ENCODE results near the gene OVOL3.
A peak's percentile ranks its signal among the peaks of the same experiment; 100 is the strongest.
"Not testable (repeated sequence)": the region's sequence is repeated elsewhere in the genome, so short reads cannot be mapped to it uniquely, and the experiment has no call there.

OVOL3 gene

DNA sequence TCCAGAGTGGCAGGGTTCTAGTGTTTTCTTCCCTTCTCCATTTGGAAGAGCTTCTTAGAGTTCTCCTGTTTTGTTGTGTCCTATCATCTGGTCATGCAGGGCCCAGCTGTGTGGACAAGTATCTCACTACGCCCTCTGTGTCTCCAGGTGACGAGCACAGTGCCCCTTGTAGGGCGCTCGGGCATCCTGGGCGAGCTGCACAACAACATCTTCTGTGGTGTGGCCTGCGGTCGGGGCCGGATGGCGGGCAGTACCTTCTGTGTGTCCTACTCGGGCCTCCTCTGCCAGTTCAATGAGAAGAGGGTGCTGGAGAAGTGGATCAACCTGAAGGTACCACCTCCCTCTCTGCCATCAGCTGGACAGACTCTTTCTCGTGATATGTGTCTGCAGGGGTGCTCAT is 43.3 kb upstream of the OVOL3 start:
- TF ChIP-seq POLR2AphosphoS5 (IDR thresholded peaks at IDR 0.05; ENCODE audit: low read depth) (no peak), GABPA (IDR thresholded peaks at IDR 0.05; ENCODE audit: low read depth) (no peak), SPI1 (IDR thresholded peaks at IDR 0.05; ENCODE audit: borderline replicate concordance, low read depth) (no peak)
- TF ChIP-seq, protein P1, sequence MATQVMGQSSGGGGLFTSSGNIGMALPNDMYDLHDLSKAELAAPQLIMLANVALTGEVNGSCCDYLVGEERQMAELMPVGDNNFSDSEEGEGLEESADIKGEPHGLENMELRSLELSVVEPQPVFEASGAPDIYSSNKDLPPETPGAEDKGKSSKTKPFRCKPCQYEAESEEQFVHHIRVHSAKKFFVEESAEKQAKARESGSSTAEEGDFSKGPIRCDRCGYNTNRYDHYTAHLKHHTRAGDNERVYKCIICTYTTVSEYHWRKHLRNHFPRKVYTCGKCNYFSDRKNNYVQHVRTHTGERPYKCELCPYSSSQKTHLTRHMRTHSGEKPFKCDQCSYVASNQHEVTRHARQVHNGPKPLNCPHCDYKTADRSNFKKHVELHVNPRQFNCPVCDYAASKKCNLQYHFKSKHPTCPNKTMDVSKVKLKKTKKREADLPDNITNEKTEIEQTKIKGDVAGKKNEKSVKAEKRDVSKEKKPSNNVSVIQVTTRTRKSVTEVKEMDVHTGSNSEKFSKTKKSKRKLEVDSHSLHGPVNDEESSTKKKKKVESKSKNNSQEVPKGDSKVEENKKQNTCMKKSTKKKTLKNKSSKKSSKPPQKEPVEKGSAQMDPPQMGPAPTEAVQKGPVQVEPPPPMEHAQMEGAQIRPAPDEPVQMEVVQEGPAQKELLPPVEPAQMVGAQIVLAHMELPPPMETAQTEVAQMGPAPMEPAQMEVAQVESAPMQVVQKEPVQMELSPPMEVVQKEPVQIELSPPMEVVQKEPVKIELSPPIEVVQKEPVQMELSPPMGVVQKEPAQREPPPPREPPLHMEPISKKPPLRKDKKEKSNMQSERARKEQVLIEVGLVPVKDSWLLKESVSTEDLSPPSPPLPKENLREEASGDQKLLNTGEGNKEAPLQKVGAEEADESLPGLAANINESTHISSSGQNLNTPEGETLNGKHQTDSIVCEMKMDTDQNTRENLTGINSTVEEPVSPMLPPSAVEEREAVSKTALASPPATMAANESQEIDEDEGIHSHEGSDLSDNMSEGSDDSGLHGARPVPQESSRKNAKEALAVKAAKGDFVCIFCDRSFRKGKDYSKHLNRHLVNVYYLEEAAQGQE (IDR thresholded peaks at IDR 0.05; ENCODE audit: insufficient replicate concordance, low read depth): no peak
- TF ChIP-seq, protein P2, sequence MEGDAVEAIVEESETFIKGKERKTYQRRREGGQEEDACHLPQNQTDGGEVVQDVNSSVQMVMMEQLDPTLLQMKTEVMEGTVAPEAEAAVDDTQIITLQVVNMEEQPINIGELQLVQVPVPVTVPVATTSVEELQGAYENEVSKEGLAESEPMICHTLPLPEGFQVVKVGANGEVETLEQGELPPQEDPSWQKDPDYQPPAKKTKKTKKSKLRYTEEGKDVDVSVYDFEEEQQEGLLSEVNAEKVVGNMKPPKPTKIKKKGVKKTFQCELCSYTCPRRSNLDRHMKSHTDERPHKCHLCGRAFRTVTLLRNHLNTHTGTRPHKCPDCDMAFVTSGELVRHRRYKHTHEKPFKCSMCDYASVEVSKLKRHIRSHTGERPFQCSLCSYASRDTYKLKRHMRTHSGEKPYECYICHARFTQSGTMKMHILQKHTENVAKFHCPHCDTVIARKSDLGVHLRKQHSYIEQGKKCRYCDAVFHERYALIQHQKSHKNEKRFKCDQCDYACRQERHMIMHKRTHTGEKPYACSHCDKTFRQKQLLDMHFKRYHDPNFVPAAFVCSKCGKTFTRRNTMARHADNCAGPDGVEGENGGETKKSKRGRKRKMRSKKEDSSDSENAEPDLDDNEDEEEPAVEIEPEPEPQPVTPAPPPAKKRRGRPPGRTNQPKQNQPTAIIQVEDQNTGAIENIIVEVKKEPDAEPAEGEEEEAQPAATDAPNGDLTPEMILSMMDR (IDR thresholded peaks at IDR 0.05; ENCODE audit: insufficient read depth, low read length): no peak
- no peak for DNase-seq (ENCODE audit: low read depth in 1 of 2, low spot score in 1 of 2)
- Histone ChIP-seq H3K27me3 (ENCODE audit: insufficient read depth, poor library complexity, severe bottlenecking) (no peaks in the 10 kb centered on the region), H3K4me3 (replicated peaks; ENCODE audit: insufficient read depth, low read length) (no peak overlapping the region), H3K27ac (replicated peaks) (no peak overlapping the region)

DNA sequence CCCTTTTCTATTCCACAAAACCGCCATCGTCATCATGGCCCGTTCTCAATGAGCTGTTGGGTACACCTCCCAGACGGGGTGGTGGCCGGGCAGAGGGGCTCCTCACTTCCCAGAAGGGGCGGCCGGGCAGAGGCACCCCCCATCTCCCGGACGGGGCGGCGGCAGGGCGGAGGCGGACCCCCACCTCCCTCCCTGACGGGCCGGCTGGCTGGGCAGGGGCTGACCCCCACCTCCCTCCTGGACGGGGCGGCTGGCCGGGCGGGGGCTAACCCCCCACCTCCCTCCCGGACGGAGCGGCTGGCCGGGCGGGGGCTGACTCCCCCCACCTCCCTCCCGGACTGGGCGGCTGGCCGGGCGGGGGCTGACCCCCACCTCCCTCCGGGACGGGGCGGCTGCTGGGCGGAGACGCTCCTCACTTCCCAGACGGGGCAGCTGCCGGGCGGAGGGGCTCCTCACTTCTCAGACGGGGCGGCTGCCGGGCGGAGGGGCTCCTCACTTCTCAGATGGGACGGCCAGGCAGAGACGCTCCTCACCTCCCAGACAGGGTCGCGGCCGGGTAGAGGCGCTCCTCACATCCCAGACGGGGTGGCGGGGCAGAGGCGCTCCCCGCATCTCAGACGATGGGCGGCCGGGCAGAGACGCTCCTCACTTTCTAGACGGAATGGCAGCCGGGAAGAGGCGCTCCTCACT is 42.0 kb upstream of the OVOL3 start:
- not testable (repeated sequence) for DNase-seq (ENCODE audit: low read depth in 1 of 2, low spot score in 1 of 2); H3K4me3 ChIP-seq (replicated peaks; ENCODE audit: insufficient read depth, low read length); H3K27me3 ChIP-seq (ENCODE audit: insufficient read depth, poor library complexity, severe bottlenecking); H3K27ac ChIP-seq (replicated peaks)

DNA sequence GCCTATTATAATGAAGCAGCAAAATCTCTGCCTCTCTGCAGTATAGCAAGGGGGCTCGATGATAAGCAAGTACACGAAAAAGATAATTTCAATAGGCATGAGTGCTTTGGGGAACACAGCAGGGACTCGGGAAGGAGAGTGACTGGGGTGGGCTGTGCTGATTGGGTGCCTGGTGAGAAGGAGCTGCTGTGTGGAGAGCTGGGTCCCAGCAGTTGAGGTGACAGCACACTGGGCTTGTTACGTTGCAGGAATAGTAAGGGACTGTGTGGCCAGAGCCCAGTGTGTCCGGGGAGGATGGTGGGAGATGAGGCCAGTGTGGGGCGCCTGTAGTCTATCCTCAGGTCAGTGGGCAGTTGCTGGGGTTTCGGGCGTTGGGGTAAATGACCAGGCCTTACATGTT is 38.9 kb upstream of the OVOL3 start:
- Histone ChIP-seq H3K27me3 (ENCODE audit: insufficient read depth, poor library complexity, severe bottlenecking) (no peaks in the 10 kb centered on the region), H3K27ac (replicated peaks) (no peak overlapping the region), H3K4me3 (replicated peaks; ENCODE audit: insufficient read depth, low read length) (no peak overlapping the region)
- no peak for TF ChIP-seq SPI1 (IDR thresholded peaks at IDR 0.05; ENCODE audit: borderline replicate concordance, low read depth)
- TF ChIP-seq, protein P1 (IDR thresholded peaks at IDR 0.05; ENCODE audit: insufficient replicate concordance, low read depth): no peak
- TF ChIP-seq POLR2AphosphoS5 (IDR thresholded peaks at IDR 0.05; ENCODE audit: low read depth): no peak
- no peak for TF ChIP-seq GABPA (IDR thresholded peaks at IDR 0.05; ENCODE audit: low read depth)
- TF ChIP-seq, protein P2 (IDR thresholded peaks at IDR 0.05; ENCODE audit: insufficient read depth, low read length): no peak
- no peak for DNase-seq (ENCODE audit: low read depth in 1 of 2, low spot score in 1 of 2)

DNA sequence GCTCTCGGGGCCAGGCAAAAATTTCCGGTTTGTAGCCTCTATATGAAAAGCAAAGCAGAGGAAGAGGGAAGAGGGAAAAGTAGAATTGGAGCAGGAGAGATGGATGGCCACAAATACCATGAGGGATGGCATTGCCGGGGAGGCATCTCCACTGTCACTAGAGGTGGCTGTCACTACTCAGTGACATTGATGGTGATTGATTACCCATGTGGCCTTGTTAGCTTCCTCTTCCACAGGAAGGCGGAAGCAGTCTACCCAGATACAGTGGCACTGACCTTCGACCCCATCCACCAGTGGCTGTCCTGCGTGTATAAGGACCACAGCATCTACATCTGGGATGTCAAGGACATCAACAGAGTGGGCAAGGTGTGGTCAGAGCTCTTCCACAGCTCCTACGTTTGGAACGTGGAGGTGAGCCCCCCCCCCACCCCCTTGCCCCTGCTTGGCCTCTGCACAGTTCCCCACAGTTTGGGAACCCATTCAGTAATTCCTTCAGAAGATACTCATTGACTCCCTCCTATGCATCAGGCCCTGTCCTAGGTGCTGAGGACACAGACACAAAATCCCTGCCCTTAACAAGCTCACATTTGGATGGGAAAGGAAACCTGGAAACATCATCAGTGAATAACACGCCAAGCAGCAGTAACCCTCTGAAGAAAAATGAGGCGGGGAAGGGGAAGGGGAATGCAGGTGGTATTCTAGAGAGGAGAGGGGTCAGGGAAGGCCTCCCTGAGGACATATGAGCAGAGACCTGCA is 37.6 kb upstream of the OVOL3 start:
- Histone ChIP-seq H3K27ac (replicated peaks) (no peak overlapping the region), H3K4me3 (replicated peaks; ENCODE audit: insufficient read depth, low read length) (no peak overlapping the region), H3K27me3 (ENCODE audit: insufficient read depth, poor library complexity, severe bottlenecking) (no peaks in the 10 kb centered on the region)
- no peak for DNase-seq (ENCODE audit: low read depth in 1 of 2, low spot score in 1 of 2)
- TF ChIP-seq, protein P1 (IDR thresholded peaks at IDR 0.05; ENCODE audit: insufficient replicate concordance, low read depth): peak; percentile 77
- TF ChIP-seq GABPA (IDR thresholded peaks at IDR 0.05; ENCODE audit: low read depth) (no peak), SPI1 (IDR thresholded peaks at IDR 0.05; ENCODE audit: borderline replicate concordance, low read depth) (no peak), POLR2AphosphoS5 (IDR thresholded peaks at IDR 0.05; ENCODE audit: low read depth) (no peak)
- TF ChIP-seq, protein P2 (IDR thresholded peaks at IDR 0.05; ENCODE audit: insufficient read depth, low read length): no peak

Data from HL-60 (cell line).